ENCODE results near the gene RNF207. TPM values are rescaled to one million over a fixed set of nuclear protein-coding genes. Genes with fewer than 3 reads are reported as not detected.

Gene RNF207
- total and polyA plus RNA-seq, 9 donors = 2.0 to 24.4 (median 7.7) TPM

- Histone ChIP-seq H3K9me3 (no peaks in the 10 kb centered on the region), H3K27me3 (no peaks in the 10 kb centered on the region), H3K4me3 (no peak overlapping the region), H3K4me1 (ENCODE audit: insufficient read depth) (no peaks in the 10 kb centered on the region), H3K36me3 (no peaks in the 10 kb centered on the region), H3K27ac (no peak overlapping the region)
- WGBS, 3 donors = 71 to 74% (median 72%) methylated on average over 8 of the region's 8 CpGs
- intact Hi-C loops (cut with DNase I) = no loop called here
- no peak for TF ChIP-seq POLR2A (IDR thresholded peaks at IDR 0.05)
- no peak for TF ChIP-seq EP300 (IDR thresholded peaks at IDR 0.05)
- no peak for TF ChIP-seq CTCF (IDR thresholded peaks at IDR 0.05)
- no peak for DNase-seq
Measured at GRCh38 chr1:6188466-6188865, 17.5 kb upstream of the RNF207 start.

GRCh38 chr1:6191968-6192367 lies 14.0 kb upstream of the RNF207 start:
- Histone ChIP-seq H3K36me3 (no peaks in the 10 kb centered on the region), H3K9me3 (no peaks in the 10 kb centered on the region), H3K27me3 (no peaks in the 10 kb centered on the region), H3K4me1 (ENCODE audit: insufficient read depth) (peaks cover under 1% of the 10 kb centered on the region), H3K27ac (no peak overlapping the region), H3K4me3 (no peak overlapping the region)
- 84 to 100% (median 90%) methylated on average over 1 of the region's 1 CpG for WGBS, 3 donors
- TF ChIP-seq CTCF (IDR thresholded peaks at IDR 0.05) (no peak), EP300 (IDR thresholded peaks at IDR 0.05) (no peak), POLR2A (IDR thresholded peaks at IDR 0.05) (no peak)
- DNase-seq = no peak
- intact Hi-C loops (cut with DNase I) = no loop called here

GRCh38 chr1:6197746-6198427 lies 8.0 kb upstream of the RNF207 start:
- peak overlapping the region; percentile 71 for H3K4me3 ChIP-seq
- TF ChIP-seq CTCF (IDR thresholded peaks at IDR 0.05) = no peak
- no peak for TF ChIP-seq EP300 (IDR thresholded peaks at IDR 0.05)
- TF ChIP-seq POLR2A (IDR thresholded peaks at IDR 0.05) = no peak
- 43 to 55% (median 45%) methylated on average over 6 of the region's 6 CpGs for WGBS, 3 donors
- H3K4me1 ChIP-seq (ENCODE audit: insufficient read depth) = peaks cover 13% of the 10 kb centered on the region
- intact Hi-C loops (cut with DNase I) = no loop called here
- no peaks in the 10 kb centered on the region for H3K9me3 ChIP-seq
- H3K27ac ChIP-seq = no peak overlapping the region
- no peaks in the 10 kb centered on the region for H3K27me3 ChIP-seq
- H3K36me3 ChIP-seq = no peaks in the 10 kb centered on the region
- no peak for DNase-seq

GRCh38 chr1:6198646-6199297 lies 7.1 kb upstream of the RNF207 start:
- TF ChIP-seq POLR2A (IDR thresholded peaks at IDR 0.05) (no peak), EP300 (IDR thresholded peaks at IDR 0.05) (no peak), CTCF (IDR thresholded peaks at IDR 0.05) (no peak)
- peak overlapping the region; percentile 17 to 57 for H3K27ac ChIP-seq
- WGBS, 3 donors = 0 to 2% (median 1%) methylated on average over 31 of the region's 31 CpGs
- no peaks in the 10 kb centered on the region for H3K27me3 ChIP-seq
- peak overlapping the region; percentile 71 for H3K4me3 ChIP-seq
- no peak for DNase-seq
- peaks cover 13% of the 10 kb centered on the region for H3K4me1 ChIP-seq (ENCODE audit: insufficient read depth)
- no peaks in the 10 kb centered on the region for H3K9me3 ChIP-seq
- no peaks in the 10 kb centered on the region for H3K36me3 ChIP-seq
- intact Hi-C loops (cut with DNase I) = no loop called here
